Endothelial cell of umbilical vein (primary cell): ENCODE measurements around the gene DENND2A. TPM values are rescaled to one million over a fixed set of nuclear protein-coding genes. Genes with fewer than 3 reads are reported as not detected.

Experiments used
- BruUV-seq: library from RNA; stranded (reverse); fragments of 400-500 nt; replicated peaks from 2 replicates; lab custom pipeline; 2021; lab: Mats Ljungman, UMichigan
- CTCF ChIA-PET: fragments of 300-600, 350-600 bp; sonication (Branson Sonifier 250); formaldehyde crosslinking; loops from one replicate; lab custom pipeline; 2021; ENCODE audit warnings: antibody characterized with exemption, inconsistent platforms; lab: Charles Lee
- POLR2A ChIA-PET: fragments of 300-600, 350-600 bp; sonication (Branson Sonifier 250); formaldehyde crosslinking; loops from one replicate; lab custom pipeline; 2021; ENCODE audit warnings: antibody characterized with exemption, inconsistent platforms; lab: Charles Lee
- DNase-seq: peaks from one replicate; pipeline ENCODE4 v3.0.0-alpha.2; 2011; ENCODE audit warnings: low read depth, low spot score
- FAIRE-seq: peaks from 2 replicates; lab custom pipeline; 2011; peaks lifted over from hg19 to GRCh38; lab: Jason Lieb, UNC
- H2AFZ ChIP-seq: 2 replicates; pipeline ENCODE4 v1.6.0; 2012; ENCODE audit warnings: low read depth, low read length, control low read depth, inconsistent platforms
- H3K27ac ChIP-seq: 2 replicates; pipeline ENCODE4 v1.5.1; 2011; ENCODE audit warnings: low read depth, mild to moderate bottlenecking, control low read depth, low read length, moderate library complexity; ENCODE audit not compliant: insufficient read depth
- H3K27me3 ChIP-seq, 2 experiments: 2 replicates each; pipeline versions ENCODE4 v1.6.0 to v1.6.1; 2011; ENCODE audit warnings: low read length in 2 of 2, mixed read lengths in 1 of 2; ENCODE audit not compliant: control insufficient read depth in 2 of 2, insufficient read depth in 2 of 2
- H3K36me3 ChIP-seq, 2 experiments: 2 replicates in 1 of 2; 3 replicates in 1 of 2; pipeline ENCODE4 v1.5.1; 2011; ENCODE audit warnings: low read length in 2 of 2, mild to moderate bottlenecking in 1 of 2, moderate library complexity in 1 of 2; ENCODE audit not compliant: control insufficient read depth in 2 of 2, insufficient read depth in 2 of 2; ENCODE audit errors: extremely low read depth in 1 of 2
- H3K4me1 ChIP-seq: 3 replicates; pipeline ENCODE4 v1.5.1; 2011; ENCODE audit warnings: mild to moderate bottlenecking, low read length; ENCODE audit not compliant: control insufficient read depth, insufficient read depth; ENCODE audit errors: extremely low read depth
- H3K4me2 ChIP-seq: 2 replicates; pipeline ENCODE4 v1.6.1; 2011; ENCODE audit warnings: low read length, control low read depth, mixed read lengths; ENCODE audit not compliant: insufficient read depth
- H3K4me3 ChIP-seq, 3 experiments: fragments of 200-600 bp in 1 of 3; sonication (generic), shearing (Covaris generic) in 1 of 3; replicated peaks in 1 of 3; 2 replicates each; pipeline ENCODE4 v1.5.1; 2011 to 2016; ENCODE audit warnings: control low read depth in 3 of 3, low read length in 3 of 3, mild to moderate bottlenecking in 2 of 3, inconsistent platforms in 1 of 3, low read depth in 1 of 3, moderate library complexity in 1 of 3; ENCODE audit not compliant: insufficient read depth in 1 of 3
- H3K79me2 ChIP-seq: 2 replicates; pipeline ENCODE4 v1.6.0; 2012; ENCODE audit warnings: low read length, inconsistent platforms; ENCODE audit not compliant: control insufficient read depth, insufficient read depth
- H3K9ac ChIP-seq: replicated peaks from 2 replicates; pipeline ENCODE3; 2011; ENCODE audit warnings: low read length, control low read depth; ENCODE audit not compliant: insufficient read depth; ENCODE audit errors: extremely low read depth
- H3K9me1 ChIP-seq: replicated peaks from 3 replicates; pipeline ENCODE4 v1.6.0; 2011; ENCODE audit warnings: mild to moderate bottlenecking, low read length; ENCODE audit not compliant: control insufficient read depth, insufficient read depth; ENCODE audit errors: extremely low read depth
- H3K9me3 ChIP-seq: replicated peaks from 2 replicates; pipeline ENCODE4 v1.5.1; 2012; ENCODE audit warnings: low read length, inconsistent platforms; ENCODE audit not compliant: control insufficient read depth, insufficient read depth
- H4K20me1 ChIP-seq: replicated peaks from 2 replicates; pipeline ENCODE3; 2011; ENCODE audit warnings: mild to moderate bottlenecking, low read length; ENCODE audit not compliant: control insufficient read depth, insufficient read depth; ENCODE audit errors: extremely low read depth
- CTCF ChIP-seq, 2 donors: IDR thresholded peaks; 1 replicate in 1 of 2; 2 replicates in 1 of 2; pipeline ENCODE4 v1.5.1; 2011; ENCODE audit warnings: low read length in 2 of 2, mild to moderate bottlenecking in 2 of 2, moderate library complexity in 2 of 2, control low read depth in 1 of 2, inconsistent platforms in 1 of 2, low read depth in 1 of 2; ENCODE audit not compliant: insufficient read depth in 1 of 2; ENCODE audit errors: extremely low read depth in 1 of 2
- EZH2 ChIP-seq: IDR thresholded peaks from 2 replicates; pipeline ENCODE4 v1.6.1; 2012; ENCODE audit warnings: borderline replicate concordance, low read depth, mild to moderate bottlenecking, moderate library complexity, low read length, inconsistent platforms; ENCODE audit not compliant: severe bottlenecking
- JUN ChIP-seq: IDR thresholded peaks from 2 replicates; pipeline ENCODE4 v1.6.1; 2011; ENCODE audit warnings: borderline replicate concordance, low read depth; ENCODE audit not compliant: insufficient read length, insufficient read depth
- MYC ChIP-seq: IDR thresholded peaks from one replicate; pipeline ENCODE4 v1.6.1; 2011; ENCODE audit warnings: mild to moderate bottlenecking, low read depth, low read length
- POLR2AphosphoS5 ChIP-seq: IDR thresholded peaks from 2 replicates; pipeline ENCODE4 v1.6.1; 2012; ENCODE audit warnings: low read depth, mild to moderate bottlenecking, control low read depth, low read length, moderate library complexity; ENCODE audit not compliant: insufficient read depth
- dilution Hi-C: fragments of 300-500 bp; cut with MboI; formaldehyde crosslinking; loops from one replicate; pipeline ENCODE4 v1.15.0; 2019; ENCODE audit warnings: low sequenced_read_pairs; ENCODE audit not compliant: extremely low pct_ligation_motif_present
- intact Hi-C: fragments of 100-400 bp; cut with micrococcal nuclease; formaldehyde crosslinking; loops from one replicate; pipeline ENCODE4 v1.10.0; 2022
- polyA plus RNA-seq, 4 experiments: library from polyadenylated mRNA; depleted of rRNA in 3 of 4; stranded (reverse) in 3 of 4; unstranded in 1 of 4; fragments of >200 nt; gene quantifications; 2 replicates each; pipeline versions ENCODE4 v1.2.1 to v1.2.3, GENCODE V29; 2011 to 2012; ENCODE audit warnings: missing spikeins in 1 of 4
- total RNA-seq: library from RNA; stranded (reverse); gene quantifications from 2 replicates; pipeline ENCODE4 v1.2.3, GENCODE V29; 2021
- TF ChIP-seq, protein P1 (sequence below): IDR thresholded peaks from 2 replicates; pipeline ENCODE4 v1.6.1; 2011; ENCODE audit not compliant: insufficient read depth, insufficient read length

The DENND2A gene
- total and polyA plus RNA-seq, 2 donors (not counting 3 experiments of a cell fraction or from before 2014, with no cell fraction given), result 0.33 TPM; not detected in 1

- Histone ChIP-seq H3K27ac (no peak overlapping the region), H3K27me3 (no peaks in the 10 kb centered on the region), H3K9ac (no peak overlapping the region), H3K4me2 (no peak overlapping the region), H3K36me3 (no peaks in the 10 kb centered on the region), H3K79me2 (no peaks in the 10 kb centered on the region), H3K9me3 (no peaks in the 10 kb centered on the region), H3K9me1 (no peaks in the 10 kb centered on the region), H3K4me1 (no peaks in the 10 kb centered on the region), H4K20me1 (no peaks in the 10 kb centered on the region), H3K4me3 (no peak overlapping the region), H2AFZ (no peak overlapping the region)
- ChIA-PET POLR2A (no interaction called here), CTCF (no interaction called here)
- TF ChIP-seq CTCF (IDR thresholded peaks at IDR 0.05; ENCODE audit: extremely low read depth in 1 of 2, insufficient read depth in 1 of 2, low read depth in 1 of 2, low read length in 2 of 2) (no peak), EZH2 (no peak), POLR2AphosphoS5 (no peak), JUN (no peak), MYC (no peak)
- TF ChIP-seq, protein P1, sequence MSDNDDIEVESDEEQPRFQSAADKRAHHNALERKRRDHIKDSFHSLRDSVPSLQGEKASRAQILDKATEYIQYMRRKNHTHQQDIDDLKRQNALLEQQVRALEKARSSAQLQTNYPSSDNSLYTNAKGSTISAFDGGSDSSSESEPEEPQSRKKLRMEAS, result no peak
- no TSS peak for BruUV-seq
- FAIRE-seq (no peak), DNase-seq (no peak)
- dilution Hi-C loops, result no loop called here
- intact Hi-C loops, result no loop called here
Measured at GRCh38 chr7:140604760-140605159, 35.9 kb downstream of the DENND2A start.
